ENCODE measurements around the gene TOX2. TPM values are rescaled to one million over a fixed set of nuclear protein-coding genes. Genes with fewer than 3 reads are reported as not detected.

Gene TOX2
- total RNA-seq, 3 donors from 2014 or later, result 0.66 to 1.1 (median 0.87) TPM

- ATAC-seq, result no peak
- no peak for DNase-seq
- Mint-ChIP-seq H3K4me3 (no peak overlapping the region), H3K4me1 (ENCODE audit: low read depth) (peaks cover 46% of the 10 kb centered on the region), H3K9me3 (no peaks in the 10 kb centered on the region), H3K27me3 (ENCODE audit: low read depth) (peaks cover under 1% of the 10 kb centered on the region), H3K36me3 (ENCODE audit: insufficient read depth) (no peaks in the 10 kb centered on the region)
Measured at GRCh38 chr20:44066645-44067606, 152.3 kb downstream of the TOX2 start.

GRCh38 chr20:44067650-44068081 is 153.0 kb downstream of the TOX2 start:
- H3K4me1 Mint-ChIP-seq (ENCODE audit: low read depth), result peaks cover 52% of the 10 kb centered on the region
- no peaks in the 10 kb centered on the region for H3K9me3 Mint-ChIP-seq
- DNase-seq (no peak), ATAC-seq (no peak)
- H3K27me3 Mint-ChIP-seq (ENCODE audit: low read depth), result peaks cover 2% of the 10 kb centered on the region
- H3K4me3 Mint-ChIP-seq, result no peak overlapping the region
- no peaks in the 10 kb centered on the region for H3K36me3 Mint-ChIP-seq (ENCODE audit: insufficient read depth)

GRCh38 chr20:44068316-44069201 is 153.9 kb downstream of the TOX2 start:
- ATAC-seq (peak; percentile 16 to 24), DNase-seq (no peak)
- no peaks in the 10 kb centered on the region for H3K36me3 Mint-ChIP-seq (ENCODE audit: insufficient read depth)
- peak overlapping the region; percentile 80 for H3K4me3 Mint-ChIP-seq
- H3K4me1 Mint-ChIP-seq (ENCODE audit: low read depth), result peaks cover 57% of the 10 kb centered on the region
- H3K9me3 Mint-ChIP-seq, result no peaks in the 10 kb centered on the region
- peaks cover 4% of the 10 kb centered on the region for H3K27me3 Mint-ChIP-seq (ENCODE audit: low read depth)

GRCh38 chr20:44069203-44070011 is 154.8 kb downstream of the TOX2 start:
- Mint-ChIP-seq H3K4me1 (ENCODE audit: low read depth) (peaks cover 65% of the 10 kb centered on the region), H3K4me3 (peak overlapping the region; percentile 80), H3K27me3 (ENCODE audit: low read depth) (peaks cover 4% of the 10 kb centered on the region), H3K9me3 (no peaks in the 10 kb centered on the region), H3K36me3 (ENCODE audit: insufficient read depth) (no peaks in the 10 kb centered on the region)
- ATAC-seq (peak; percentile 61 to 65), DNase-seq (peak; percentile 38)

GRCh38 chr20:44070139-44070900 is 155.7 kb downstream of the TOX2 start:
- Mint-ChIP-seq H3K9me3 (no peaks in the 10 kb centered on the region), H3K4me3 (peak overlapping the region; percentile 80)
- peak; percentile 15 to 37 for ATAC-seq

GRCh38 chr20:44071057-44071456 is 156.4 kb downstream of the TOX2 start:
- H3K36me3 Mint-ChIP-seq (ENCODE audit: insufficient read depth), result no peaks in the 10 kb centered on the region
- DNase-seq (no peak), ATAC-seq (no peak)
- no peaks in the 10 kb centered on the region for H3K9me3 Mint-ChIP-seq
- peaks cover 4% of the 10 kb centered on the region for H3K27me3 Mint-ChIP-seq (ENCODE audit: low read depth)
- peaks cover 75% of the 10 kb centered on the region for H3K4me1 Mint-ChIP-seq (ENCODE audit: low read depth)
- H3K4me3 Mint-ChIP-seq, result no peak overlapping the region

More at GRCh38 chr20:44070139-44070900, 155.7 kb downstream of the TOX2 start:
- Mint-ChIP-seq H3K27me3 (ENCODE audit: low read depth) (peaks cover 4% of the 10 kb centered on the region), H3K4me1 (ENCODE audit: low read depth) (peaks cover 74% of the 10 kb centered on the region), H3K36me3 (ENCODE audit: insufficient read depth) (no peaks in the 10 kb centered on the region)
- peak; percentile 26 for DNase-seq

- DNase-seq (no peak), ATAC-seq (no peak)
- no peaks in the 10 kb centered on the region for H3K36me3 Mint-ChIP-seq (ENCODE audit: insufficient read depth)
- peaks cover 4% of the 10 kb centered on the region for H3K27me3 Mint-ChIP-seq (ENCODE audit: low read depth)
- no peak overlapping the region for H3K4me3 Mint-ChIP-seq
- peaks cover 75% of the 10 kb centered on the region for H3K4me1 Mint-ChIP-seq (ENCODE audit: low read depth)
- no peaks in the 10 kb centered on the region for H3K9me3 Mint-ChIP-seq
Measured at GRCh38 chr20:44071526-44072111, 157.0 kb downstream of the TOX2 start.

GRCh38 chr20:44072384-44072783 is 157.7 kb downstream of the TOX2 start:
- peaks cover 4% of the 10 kb centered on the region for H3K27me3 Mint-ChIP-seq (ENCODE audit: low read depth)
- H3K4me3 Mint-ChIP-seq, result no peak overlapping the region
- H3K4me1 Mint-ChIP-seq (ENCODE audit: low read depth), result peaks cover 74% of the 10 kb centered on the region
- H3K36me3 Mint-ChIP-seq (ENCODE audit: insufficient read depth), result no peaks in the 10 kb centered on the region
- H3K9me3 Mint-ChIP-seq, result no peaks in the 10 kb centered on the region
- no peak for DNase-seq
- no peak for ATAC-seq

- no peak overlapping the region for H3K4me3 Mint-ChIP-seq
- H3K36me3 Mint-ChIP-seq (ENCODE audit: insufficient read depth), result no peaks in the 10 kb centered on the region
- ATAC-seq, result no peak
- peaks cover 4% of the 10 kb centered on the region for H3K27me3 Mint-ChIP-seq (ENCODE audit: low read depth)
- no peaks in the 10 kb centered on the region for H3K9me3 Mint-ChIP-seq
- peaks cover 67% of the 10 kb centered on the region for H3K4me1 Mint-ChIP-seq (ENCODE audit: low read depth)
- no peak for DNase-seq
Measured at GRCh38 chr20:44073011-44073674, 158.5 kb downstream of the TOX2 start.

GRCh38 chr20:44073675-44074071 is 159.0 kb downstream of the TOX2 start:
- no peak overlapping the region for H3K4me3 Mint-ChIP-seq
- ATAC-seq (no peak), DNase-seq (no peak)
- H3K4me1 Mint-ChIP-seq (ENCODE audit: low read depth), result peaks cover 64% of the 10 kb centered on the region
- peaks cover 4% of the 10 kb centered on the region for H3K27me3 Mint-ChIP-seq (ENCODE audit: low read depth)
- no peaks in the 10 kb centered on the region for H3K36me3 Mint-ChIP-seq (ENCODE audit: insufficient read depth)
- H3K9me3 Mint-ChIP-seq, result no peaks in the 10 kb centered on the region

- Mint-ChIP-seq H3K9me3 (no peaks in the 10 kb centered on the region), H3K4me3 (no peak overlapping the region), H3K27me3 (ENCODE audit: low read depth) (peaks cover 4% of the 10 kb centered on the region), H3K4me1 (ENCODE audit: low read depth) (peaks cover 57% of the 10 kb centered on the region), H3K36me3 (ENCODE audit: insufficient read depth) (no peaks in the 10 kb centered on the region)
- no peak for DNase-seq
- peak in 1 of 2 donors; percentile 46 for ATAC-seq
Measured at GRCh38 chr20:44074252-44075151, 159.8 kb downstream of the TOX2 start.

Data from activated T-cell treated with anti-CD3 and anti-CD28 coated beads, Interleukin-2, amount 50 U/mL, for 4 hours (primary cell).